HG03095 (cell line): ENCODE results near the gene RORC.
"Not testable (repeated sequence)": the region's sequence is repeated elsewhere in the genome, so short reads cannot be mapped to it uniquely, and the experiment has no call there.

ENCODE experiments used
- ATAC-seq: cut with Tn5 transposase; IDR thresholded peaks from one replicate; pipeline ENCODE4 v1.9.1; 2021; ENCODE audit warnings: moderate library complexity; ENCODE audit not compliant: unreplicated experiment

The RORC gene

GRCh38 chr1:151831605-151832004 is at the start of gene RORC:
Gene RORC (minus strand): TSS chr1:151831802. CDS start chr1:151831764, 38 bp downstream.
- no peak for ATAC-seq

GRCh38 chr1:151875419-151876097 is 44.0 kb upstream of the RORC start:
- ATAC-seq = no peak

GRCh38 chr1:151872776-151873175 is 41.2 kb upstream of the RORC start:
- ATAC-seq = not testable (repeated sequence)

- no peak for ATAC-seq
These were observed 39.9 kb upstream of the RORC start for GRCh38 chr1:151871284-151872030.

GRCh38 chr1:151868486-151868885 is 36.9 kb upstream of the RORC start:
- no peak for ATAC-seq

GRCh38 chr1:151867765-151868411 is 36.3 kb upstream of the RORC start:
- no peak for ATAC-seq

- ATAC-seq = no peak
These were observed 35.7 kb upstream of the RORC start for GRCh38 chr1:151867321-151867720.

- no peak for ATAC-seq
These were observed 32.8 kb upstream of the RORC start for GRCh38 chr1:151864411-151864810.

- ATAC-seq = no peak
These were observed 31.0 kb upstream of the RORC start for GRCh38 chr1:151862604-151863003.

GRCh38 chr1:151860504-151861187 is 29.0 kb upstream of the RORC start:
- no peak for ATAC-seq

- ATAC-seq = no peak
These were observed 28.3 kb upstream of the RORC start for GRCh38 chr1:151859891-151860293.

GRCh38 chr1:151858886-151859665 is 27.5 kb upstream of the RORC start:
- no peak for ATAC-seq

- ATAC-seq = no peak
These were observed 26.6 kb upstream of the RORC start for GRCh38 chr1:151858030-151858746.

- no peak for ATAC-seq
These were observed 24.3 kb upstream of the RORC start for GRCh38 chr1:151855933-151856332.

- not testable (repeated sequence) for ATAC-seq
These were observed 23.9 kb upstream of the RORC start for GRCh38 chr1:151855516-151855915.

- ATAC-seq = no peak
These were observed 23.1 kb upstream of the RORC start for GRCh38 chr1:151854658-151855057.

- no peak for ATAC-seq
These were observed 21.9 kb upstream of the RORC start, which contains the start of gene THEM5 for GRCh38 chr1:151853411-151853943. Gene THEM5 (minus strand): TSS chr1:151853712. CDS start chr1:151853565, 147 bp downstream.

GRCh38 chr1:151852733-151853132 is 21.1 kb upstream of the RORC start:
- no peak for ATAC-seq

- no peak for ATAC-seq
These were observed 20.3 kb upstream of the RORC start for GRCh38 chr1:151851886-151852285.

- ATAC-seq = no peak
These were observed 18.3 kb upstream of the RORC start for GRCh38 chr1:151849871-151850270.
